ENCODE data around the gene TNMD. TPM values are rescaled to one million over a fixed set of nuclear protein-coding genes. Genes with fewer than 3 reads are reported as not detected.
A peak's percentile ranks its signal among the peaks of the same experiment; 100 is the strongest.

TNMD gene
- total and polyA plus RNA-seq, 2 of the 8 experiments (the other 6 are each of a cell fraction or from before 2014, with no cell fraction given): 1.4 to 2.1 TPM

- no peak overlapping the region for H3K18ac ChIP-seq (ENCODE audit: extremely low read depth, low read length)
- H3K14ac ChIP-seq (ENCODE audit: insufficient read length): no peak overlapping the region
- no peaks in the 10 kb centered on the region for H3K23me2 ChIP-seq (ENCODE audit: low read depth, low read length)
- no peak overlapping the region for H2BK15ac ChIP-seq (ENCODE audit: low read length)
- no peaks in the 10 kb centered on the region for H4K20me1 ChIP-seq (replicated peaks in 1 of 2; ENCODE audit: control insufficient read depth in 1 of 2, insufficient read depth in 2 of 2, low read length in 2 of 2)
- DNase-seq (ENCODE audit: low read depth in 1 of 2, low spot score in 2 of 2) (no peak), FAIRE-seq (no peak)
- no peak overlapping the region for H2AK5ac ChIP-seq (ENCODE audit: low read depth, low read length)
- H2AFZ ChIP-seq (ENCODE audit: low read length): 0 out of 2 replicates have a peak overlapping the region, but pooled peaks have one; percentile 13
- CTCF ChIA-PET (ENCODE audit: partially characterized antibody): interaction anchor here (1.0 to 1.1 kb wide), 2 partner anchors 10 to 144 kb away, joined by 3 to 4 read pairs; no protein-coding TSS in a partner anchor
- H3K27ac ChIP-seq (ENCODE audit: low read depth, low read length): no peak overlapping the region
- no peak overlapping the region for H3K56ac ChIP-seq (replicated peaks; ENCODE audit: insufficient read length, low read depth, low read length)
- H4K5ac ChIP-seq (ENCODE audit: insufficient read length, low read depth, low read length): no peak overlapping the region
- WGBS, 2 experiments (ENCODE audit: extremely low coverage in 1 of 2, insufficient coverage in 1 of 2, insufficient read length in 1 of 2, insufficient replicate concordance in 2 of 2, low coverage in 1 of 2, low lambda C conversion rate in 2 of 2, missing lambda C conversion rate in 1 of 2): no CpG with 5 or more reads among the region's 1 CpG
- no peaks in the 10 kb centered on the region for H3K9me3 ChIP-seq (ENCODE audit: insufficient read depth in 2 of 2, low read depth in 1 of 2, low read length in 1 of 2)
- no peaks in the 10 kb centered on the region for H3K79me2 ChIP-seq (ENCODE audit: control insufficient read depth in 1 of 2, insufficient read depth in 2 of 2, low read length in 2 of 2)
- H2BK20ac ChIP-seq (ENCODE audit: low read length): no peak overlapping the region
- no peak overlapping the region for H2BK5ac ChIP-seq (ENCODE audit: low read depth, low read length)
- no peak overlapping the region for H3K4me2 ChIP-seq (ENCODE audit: insufficient read depth in 1 of 2, low read depth in 2 of 2, low read length in 2 of 2)
- H3K4me1 ChIP-seq (replicated peaks in 1 of 4; ENCODE audit: control insufficient read depth in 3 of 4, insufficient read depth in 4 of 4, low read length in 3 of 4): peaks cover 0 to 10% (median 4%) of the 10 kb centered on the region in 4 experiments; a peak in 3 of 7 replicates
- no peak overlapping the region for H4K8ac ChIP-seq (ENCODE audit: extremely low read depth, insufficient read depth, low read length)
- H3K4ac ChIP-seq (replicated peaks; ENCODE audit: insufficient read length, low read depth, low read length): no peak overlapping the region
- H3K23ac ChIP-seq (ENCODE audit: insufficient read length): no peak overlapping the region
- no peak overlapping the region for H2BK12ac ChIP-seq (ENCODE audit: low read depth, low read length)
- H3K36me3 ChIP-seq (ENCODE audit: control insufficient read depth in 2 of 4, insufficient read depth in 4 of 4, low read length in 3 of 4): no peaks in the 10 kb centered on the region
- no peaks in the 10 kb centered on the region for H3K27me3 ChIP-seq (replicated peaks in 1 of 4; ENCODE audit: control insufficient read depth in 3 of 4, extremely low read depth in 1 of 4, insufficient read depth in 3 of 4, low read length in 3 of 4)
- H3K79me1 ChIP-seq (ENCODE audit: low read depth, low read length): no peaks in the 10 kb centered on the region
- POLR2A ChIA-PET (ENCODE audit: partially characterized antibody): interaction anchor here (1.4 kb wide), 1 partner anchor 11 kb away, joined by 8 read pairs; the partner anchor contains the start of gene TSPAN6
- H4K91ac ChIP-seq (replicated peaks; ENCODE audit: insufficient read length, low read length): no peak overlapping the region
- H3K4me3 ChIP-seq (ENCODE audit: extremely low read depth in 1 of 4, insufficient read depth in 2 of 4, low read depth in 3 of 4, low read length in 4 of 4): no peak overlapping the region
- no peak overlapping the region for H2BK120ac ChIP-seq (replicated peaks; ENCODE audit: low read depth, low read length)
- H3K9ac ChIP-seq (replicated peaks in 1 of 4; ENCODE audit: extremely low read depth in 1 of 4, low read depth in 3 of 4, low read length in 3 of 4): no peak overlapping the region
- TF ChIP-seq RXRA (IDR thresholded peaks at IDR 0.05; ENCODE audit: insufficient read depth, low read depth, low read length) (no peak), RNF2 (IDR thresholded peaks at IDR 0.05; ENCODE audit: borderline replicate concordance, low read depth, low read length, missing control alignments, poor library complexity, severe bottlenecking) (no peak), BRCA1 (IDR thresholded peaks at IDR 0.05; ENCODE audit: low read depth, low read length) (no peak), SUZ12 (IDR thresholded peaks at IDR 0.05; ENCODE audit: low read length) (no peak), NANOG (IDR thresholded peaks at IDR 0.05; ENCODE audit: insufficient read depth, low read depth, low read length, poor library complexity, severe bottlenecking) (no peak), TAF7 (optimal IDR thresholded peaks at IDR 0.05; ENCODE audit: borderline replicate concordance, low read depth, low read length) (no peak), GABPA (IDR thresholded peaks at IDR 0.05; ENCODE audit: borderline replicate concordance, insufficient read depth, low read length) (no peak), JUND (IDR thresholded peaks at IDR 0.05; ENCODE audit: low read length) (no peak), CTCF (IDR thresholded peaks at IDR 0.05; ENCODE audit: control extremely low read depth in 1 of 3, insufficient read depth in 1 of 3, low read depth in 1 of 3, low read length in 3 of 3) (no peak), RBBP5 (IDR thresholded peaks at IDR 0.05; ENCODE audit: borderline replicate concordance, low read depth, low read length) (no peak)
These were observed 62.4 kb downstream of the TNMD start for GRCh38 chrX:100647095-100647494.

Measured in H1 (cell line).